Heart left ventricle (tissue), 13 donors: ENCODE data around the gene B3GNT2.

ENCODE experiments used
- CTCF ChIP-seq, 12 donors: fragments of 200-600 bp; sonication (generic) in 4 of 12; IDR thresholded peaks; one replicate each; pipeline versions ENCODE4 v1.5.0 to v1.8.0; 2018 to 2022; ENCODE audit warnings: antibody characterized with exemption in 12 of 12, mild to moderate bottlenecking in 5 of 12
- POLR2A ChIP-seq, 2 donors: fragments of 450-650 bp; IDR thresholded peaks; one replicate each; pipeline ENCODE4 v1.6.1; 2017; ENCODE audit warnings: antibody characterized with exemption in 2 of 2, mild to moderate bottlenecking in 2 of 2, moderate library complexity in 2 of 2
- donor health status: ischemic (EF 13 %, LVEDD 7.1; RV severe dilation, severe dysfunction).
- donor health status: DM: no; HTN: yes; CAD: no.
- donor health status: DM: no; HTN: no; CAD: no.
- donor health status: ischemic (EF 25% LVEDD 6.9; RV normal size, moderate dysfunction).
- donor health status: ischemic (EF 25% LVEDD 5.7; RV mildly dilated, moderate dysfunction).
- donor health status: ischemic (EF 35%, LVEDD 5.7; RV mildly dilated, moderate dysfunction).
- donor health status: nonischemic (EF 11% LVEDD 7.7; RV severe dilation, severe dysfunction).
- donor health status: DM: yes; HTN: yes; CAD: no.
- donor health status: PGD.
- donor health status: ischemic (EF 29% LVEDD 5.4; RV normal size, mild dysfunction).
- donor health status: nonischemic (EF 23%, LVEDD 6.1; RV moderate dilation, normal function).

- TF ChIP-seq CTCF (IDR thresholded peaks at IDR 0.05) (no peak), POLR2A (IDR thresholded peaks at IDR 0.05) (no peak)
Observed at GRCh38 chr2:62204998-62205496, 9.1 kb downstream of the B3GNT2 start.
